ENCODE data around the gene HPRT1. TPM values are rescaled to one million over a fixed set of nuclear protein-coding genes. Genes with fewer than 3 reads are reported as not detected.

The HPRT1 gene
- total RNA-seq, 4 donors from 2014 or later, result 5.3 to 20.4 (median 16.2) TPM

DNA sequence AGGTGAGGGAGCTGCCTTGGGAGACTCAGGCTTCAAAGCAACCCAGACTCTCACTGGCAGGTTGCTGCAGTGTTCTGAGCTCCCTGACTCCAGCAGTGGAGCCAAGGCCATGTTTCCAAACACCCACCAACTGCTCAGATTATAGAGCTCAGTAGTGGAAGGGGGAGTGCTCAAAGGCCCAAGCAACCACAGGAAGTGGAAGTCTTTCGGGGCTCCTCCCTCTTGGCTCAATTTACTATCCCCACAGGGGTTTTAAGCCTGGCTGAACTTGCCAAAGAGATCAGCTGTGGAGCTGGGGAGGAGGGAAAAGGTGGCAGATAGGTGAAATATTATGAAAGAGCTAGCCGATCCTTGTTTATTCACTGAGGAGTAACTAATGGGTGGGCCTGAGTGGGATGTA, 82.5 kb downstream of the HPRT1 start:
- Histone ChIP-seq H3K27me3 (peaks cover 2 to 25% of the 10 kb centered on the region in 2 donors), H3K4me1 (no peaks in the 10 kb centered on the region), H3K36me3 (no peaks in the 10 kb centered on the region), H3K27ac (peak overlapping the region in 1 of 2 donors; percentile 1), H3K9me3 (no peaks in the 10 kb centered on the region), H3K4me3 (no peak overlapping the region)
- no peak for TF ChIP-seq POLR2A (IDR thresholded peaks at IDR 0.05)
- TF ChIP-seq, protein P1, sequence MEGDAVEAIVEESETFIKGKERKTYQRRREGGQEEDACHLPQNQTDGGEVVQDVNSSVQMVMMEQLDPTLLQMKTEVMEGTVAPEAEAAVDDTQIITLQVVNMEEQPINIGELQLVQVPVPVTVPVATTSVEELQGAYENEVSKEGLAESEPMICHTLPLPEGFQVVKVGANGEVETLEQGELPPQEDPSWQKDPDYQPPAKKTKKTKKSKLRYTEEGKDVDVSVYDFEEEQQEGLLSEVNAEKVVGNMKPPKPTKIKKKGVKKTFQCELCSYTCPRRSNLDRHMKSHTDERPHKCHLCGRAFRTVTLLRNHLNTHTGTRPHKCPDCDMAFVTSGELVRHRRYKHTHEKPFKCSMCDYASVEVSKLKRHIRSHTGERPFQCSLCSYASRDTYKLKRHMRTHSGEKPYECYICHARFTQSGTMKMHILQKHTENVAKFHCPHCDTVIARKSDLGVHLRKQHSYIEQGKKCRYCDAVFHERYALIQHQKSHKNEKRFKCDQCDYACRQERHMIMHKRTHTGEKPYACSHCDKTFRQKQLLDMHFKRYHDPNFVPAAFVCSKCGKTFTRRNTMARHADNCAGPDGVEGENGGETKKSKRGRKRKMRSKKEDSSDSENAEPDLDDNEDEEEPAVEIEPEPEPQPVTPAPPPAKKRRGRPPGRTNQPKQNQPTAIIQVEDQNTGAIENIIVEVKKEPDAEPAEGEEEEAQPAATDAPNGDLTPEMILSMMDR (IDR thresholded peaks at IDR 0.05), result no peak
- no peak for DNase-seq
- intact Hi-C loops (cut with DNase I; ENCODE audit: low total_unique reads), result no loop called here

DNA sequence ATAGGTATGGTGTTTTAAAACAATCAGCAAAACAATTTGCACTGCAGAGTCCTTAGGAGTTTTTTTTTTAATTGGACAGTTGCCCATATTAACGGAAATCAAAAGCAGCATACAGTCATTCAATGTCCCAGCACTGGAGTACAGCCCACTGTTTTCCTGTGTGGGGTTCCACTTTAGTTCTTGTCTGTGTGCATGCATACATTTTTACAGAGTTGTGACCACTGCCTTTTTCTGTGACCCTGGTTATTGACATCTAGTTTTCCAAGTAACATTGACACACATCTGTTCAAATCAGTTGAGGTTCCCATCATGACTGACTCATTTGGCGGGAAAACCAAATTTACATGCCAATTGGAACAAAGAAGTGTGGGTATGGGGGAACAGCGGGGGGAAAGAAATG, 83.3 kb downstream of the HPRT1 start:
- Histone ChIP-seq H3K4me3 (no peak overlapping the region), H3K27me3 (peaks cover 2 to 33% of the 10 kb centered on the region in 2 donors)
- TF ChIP-seq, protein P1 (IDR thresholded peaks at IDR 0.05), result no peak
- no peak for TF ChIP-seq POLR2A (IDR thresholded peaks at IDR 0.05)

DNA sequence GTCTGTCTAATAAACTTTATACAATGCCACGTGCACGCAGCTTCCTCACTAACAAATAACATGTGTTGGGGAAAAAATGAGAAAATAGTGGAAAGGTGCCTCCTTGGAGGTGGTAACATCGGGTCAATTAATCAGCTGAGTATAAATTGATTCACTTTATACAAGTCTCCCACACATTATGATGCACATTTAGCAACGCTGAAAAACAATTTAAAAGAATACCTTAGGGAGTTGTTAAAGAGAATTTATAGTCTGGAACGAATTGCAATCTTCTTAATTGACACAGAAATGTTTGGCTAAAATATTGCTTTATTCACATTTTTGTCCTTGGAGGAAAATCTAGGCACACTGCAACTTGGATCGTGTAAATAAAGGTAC, 84.2 kb downstream of the HPRT1 start:
- H3K4me3 ChIP-seq, result peak overlapping the region in 1 of 2 donors; percentile 25

More for the DNA sequence above, 83.3 kb downstream of the HPRT1 start:
- no peaks in the 10 kb centered on the region for H3K9me3 ChIP-seq
- no peak overlapping the region for H3K27ac ChIP-seq
- DNase-seq, result no peak
- H3K36me3 ChIP-seq, result no peaks in the 10 kb centered on the region
- intact Hi-C loops (cut with DNase I; ENCODE audit: low total_unique reads), result no loop called here
- no peaks in the 10 kb centered on the region for H3K4me1 ChIP-seq

DNA sequence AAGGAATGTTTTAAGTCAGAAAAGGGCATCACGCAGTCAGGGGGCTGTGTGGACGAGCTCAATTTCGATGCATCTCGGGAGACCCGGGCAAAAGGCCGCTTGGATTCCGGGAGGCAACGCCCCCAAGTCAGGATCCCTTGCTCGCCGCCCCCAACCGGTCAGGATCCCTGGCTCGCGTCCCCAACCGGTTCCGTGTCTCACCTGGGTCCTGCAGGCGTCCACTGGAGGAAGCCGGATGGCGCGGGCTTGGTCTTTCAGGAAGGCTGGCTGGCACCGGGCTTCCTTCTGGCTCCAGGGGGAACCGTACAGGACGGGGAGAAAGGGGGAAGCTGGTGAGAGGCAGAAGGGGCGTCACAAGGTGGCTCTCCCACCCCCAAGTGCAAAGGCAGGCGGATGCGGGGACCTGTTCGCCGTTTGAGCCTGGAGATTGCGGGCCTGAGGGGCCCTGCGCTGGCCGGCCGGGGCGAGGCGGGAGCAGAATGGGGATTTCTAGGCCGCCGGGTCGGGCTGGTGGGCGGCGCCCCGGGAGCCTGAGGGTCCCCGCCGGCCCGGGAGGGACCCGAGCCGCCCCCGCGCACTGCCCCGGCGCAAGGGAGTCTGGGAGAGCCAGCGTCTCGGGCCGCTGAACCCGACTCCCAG, 84.7 kb downstream of the HPRT1 start:
- TF ChIP-seq, protein P1 (IDR thresholded peaks at IDR 0.05), result no peak
- no peak for TF ChIP-seq POLR2A (IDR thresholded peaks at IDR 0.05)
- H3K36me3 ChIP-seq, result no peaks in the 10 kb centered on the region
- peak overlapping the region; percentile 20 to 62 for H3K27ac ChIP-seq
- H3K27me3 ChIP-seq, result peaks cover 8 to 42% of the 10 kb centered on the region in 2 donors
- no peaks in the 10 kb centered on the region for H3K9me3 ChIP-seq
- intact Hi-C loops (cut with DNase I; ENCODE audit: low total_unique reads), result no loop called here
- DNase-seq, result no peak
- peak overlapping the region in 1 of 2 donors; percentile 25 for H3K4me3 ChIP-seq
- no peaks in the 10 kb centered on the region for H3K4me1 ChIP-seq

More for the DNA sequence above, 84.2 kb downstream of the HPRT1 start:
- no peak for DNase-seq
- no peaks in the 10 kb centered on the region for H3K4me1 ChIP-seq
- H3K27me3 ChIP-seq, result peaks cover 3 to 41% of the 10 kb centered on the region in 2 donors
- no peaks in the 10 kb centered on the region for H3K36me3 ChIP-seq
- intact Hi-C loops (cut with DNase I; ENCODE audit: low total_unique reads), result no loop called here
- peak overlapping the region; percentile 20 to 62 for H3K27ac ChIP-seq
- TF ChIP-seq POLR2A (IDR thresholded peaks at IDR 0.05), result no peak
- no peaks in the 10 kb centered on the region for H3K9me3 ChIP-seq

DNA sequence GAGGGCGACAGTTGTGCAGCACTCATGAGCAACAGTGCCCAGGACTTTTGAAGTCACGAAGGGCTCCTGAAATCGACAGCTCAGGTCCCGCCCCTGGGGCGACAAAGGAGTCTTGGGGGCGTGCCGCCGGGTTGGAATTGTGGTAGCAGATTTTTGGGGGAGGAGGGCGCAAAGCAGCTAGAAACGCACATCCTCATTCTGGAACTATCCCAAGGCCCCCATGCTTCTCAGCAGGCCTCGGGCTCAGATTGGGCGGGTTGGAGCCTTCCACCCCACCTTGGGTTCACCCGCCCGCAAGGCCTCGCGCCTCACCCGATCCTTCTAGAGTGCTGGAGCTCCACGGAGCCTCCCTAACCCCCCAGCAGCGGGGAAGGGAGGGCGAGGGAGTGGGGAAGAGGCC, 85.5 kb downstream of the HPRT1 start:
- H3K9me3 ChIP-seq, result no peaks in the 10 kb centered on the region
- no peak for DNase-seq
- H3K4me1 ChIP-seq, result no peaks in the 10 kb centered on the region
- H3K36me3 ChIP-seq, result no peaks in the 10 kb centered on the region
- intact Hi-C loops (cut with DNase I; ENCODE audit: low total_unique reads), result no loop called here
- no peak overlapping the region for H3K4me3 ChIP-seq
- no peak for TF ChIP-seq POLR2A (IDR thresholded peaks at IDR 0.05)
- TF ChIP-seq, protein P1 (IDR thresholded peaks at IDR 0.05), result no peak
- H3K27ac ChIP-seq, result peak overlapping the region; percentile 20 to 62
- H3K27me3 ChIP-seq, result peaks cover 9 to 42% of the 10 kb centered on the region in 2 donors

All from uterus (tissue), 4 donors.